Keratinocyte (primary cell): ENCODE results near the gene ATP2B2.

Experiments
- CTCF ChIP-seq, 3 experiments: IDR thresholded peaks in 1 of 3; conservative IDR thresholded peaks in 1 of 3; optimal IDR thresholded peaks in 1 of 3; 2 replicates in 2 of 3; 3 replicates in 1 of 3; pipeline versions ENCODE3 to v1.5.1; 2011; ENCODE audit warnings: low read length in 3 of 3, mild to moderate bottlenecking in 3 of 3, moderate library complexity in 2 of 3, control low read depth in 1 of 3, inconsistent platforms in 1 of 3; ENCODE audit not compliant: insufficient read depth in 2 of 3; ENCODE audit errors: extremely low read depth in 1 of 3
- EZH2 ChIP-seq: IDR thresholded peaks from one replicate; pipeline ENCODE4 v1.6.1; 2012; ENCODE audit warnings: inconsistent platforms, mild to moderate bottlenecking, low read length, moderate library complexity

DNA sequence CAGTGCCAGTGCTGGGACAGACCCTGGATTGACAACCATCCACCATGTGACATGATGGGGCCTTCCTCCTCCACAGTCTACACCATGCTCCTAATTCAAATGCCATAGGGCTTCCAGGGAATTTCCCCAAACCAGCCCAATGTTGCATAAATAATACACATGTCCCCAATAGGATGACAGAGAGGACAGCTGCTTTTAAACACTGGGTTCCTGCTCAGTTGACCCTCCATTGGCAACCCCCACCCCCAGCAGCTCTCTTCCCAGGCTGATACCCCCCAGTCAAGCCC, 28.3 kb upstream of the ATP2B2 start:
- TF ChIP-seq CTCF (optimal IDR thresholded peaks at IDR 0.05 in 1 of 3, IDR thresholded peaks at IDR 0.05 in 1 of 3, conservative IDR thresholded peaks at IDR 0.05 in 1 of 3; ENCODE audit: extremely low read depth in 1 of 3, insufficient read depth in 2 of 3, low read length in 3 of 3) (no peak), EZH2 (no peak)
